ENCODE measurements around the gene EFCAB9.

The EFCAB9 gene

GRCh38 chr5:172165465-172165864 is 28.5 kb upstream of the EFCAB9 start:
- no peak for DNase-seq (ENCODE audit: low read depth in 2 of 3, low spot score in 2 of 3)

- DNase-seq (ENCODE audit: low read depth in 2 of 3, low spot score in 2 of 3), result no peak
Observed at GRCh38 chr5:172166030-172166826, 27.7 kb upstream of the EFCAB9 start.

GRCh38 chr5:172167895-172168294 is 26.1 kb upstream of the EFCAB9 start:
- DNase-seq (ENCODE audit: low read depth in 2 of 3, low spot score in 2 of 3), result no peak

GRCh38 chr5:172168311-172168710 is 25.7 kb upstream of the EFCAB9 start:
- no peak for DNase-seq (ENCODE audit: low read depth in 2 of 3, low spot score in 2 of 3)

- DNase-seq (ENCODE audit: low read depth in 2 of 3, low spot score in 2 of 3), result no peak
Observed at GRCh38 chr5:172169216-172169615, 24.8 kb upstream of the EFCAB9 start.

- DNase-seq (ENCODE audit: low read depth in 2 of 3, low spot score in 2 of 3), result no peak
Observed at GRCh38 chr5:172170251-172170701, 23.7 kb upstream of the EFCAB9 start.

- DNase-seq (ENCODE audit: low read depth in 2 of 3, low spot score in 2 of 3), result no peak
Observed at GRCh38 chr5:172171118-172171517, 22.9 kb upstream of the EFCAB9 start.

- DNase-seq (ENCODE audit: low read depth in 2 of 3, low spot score in 2 of 3), result no peak
Observed at GRCh38 chr5:172172912-172173563, 20.9 kb upstream of the EFCAB9 start.

GRCh38 chr5:172173564-172174153 is 20.3 kb upstream of the EFCAB9 start:
- DNase-seq (ENCODE audit: low read depth in 2 of 3, low spot score in 2 of 3), result peak in 2 of 3 experiments; percentile 65 to 68

GRCh38 chr5:172175263-172175719 is 18.7 kb upstream of the EFCAB9 start:
- DNase-seq (ENCODE audit: low read depth in 2 of 3, low spot score in 2 of 3), result peak in 2 of 3 experiments; percentile 81 to 85

- DNase-seq (ENCODE audit: low read depth in 2 of 3, low spot score in 2 of 3), result no peak
Observed at GRCh38 chr5:172177176-172177575, 16.8 kb upstream of the EFCAB9 start.

GRCh38 chr5:172178301-172178987 is 15.5 kb upstream of the EFCAB9 start:
- DNase-seq (ENCODE audit: low read depth in 2 of 3, low spot score in 2 of 3), result no peak

- peak in 1 of 3 experiments; percentile 28 for DNase-seq (ENCODE audit: low read depth in 2 of 3, low spot score in 2 of 3)
Observed at GRCh38 chr5:172178991-172179989, 14.7 kb upstream of the EFCAB9 start.

- DNase-seq (ENCODE audit: low read depth in 2 of 3, low spot score in 2 of 3), result no peak
Observed at GRCh38 chr5:172180936-172181335, 13.0 kb upstream of the EFCAB9 start.

- no peak for DNase-seq (ENCODE audit: low read depth in 2 of 3, low spot score in 2 of 3)
Observed at GRCh38 chr5:172182291-172182690, 11.7 kb upstream of the EFCAB9 start.

- no peak for DNase-seq (ENCODE audit: low read depth in 2 of 3, low spot score in 2 of 3)
Observed at GRCh38 chr5:172183881-172184280, 10.1 kb upstream of the EFCAB9 start.

- no peak for DNase-seq (ENCODE audit: low read depth in 2 of 3, low spot score in 2 of 3)
Observed at GRCh38 chr5:172185096-172185461, 8.9 kb upstream of the EFCAB9 start.

- DNase-seq (ENCODE audit: low read depth in 2 of 3, low spot score in 2 of 3), result no peak
Observed at GRCh38 chr5:172186114-172186695, 7.8 kb upstream of the EFCAB9 start.

GRCh38 chr5:172187118-172188032 is 6.6 kb upstream of the EFCAB9 start:
- peak in 1 of 3 experiments; percentile 45 for DNase-seq (ENCODE audit: low read depth in 2 of 3, low spot score in 2 of 3)
